Lower lobe of right lung (tissue), 2 donors: ENCODE results near the gene ADAM23. TPM values are rescaled to one million over a fixed set of nuclear protein-coding genes. Genes with fewer than 3 reads are reported as not detected.

Experiments
- ATAC-seq, 2 donors: fragments of 200-7000 bp; cut with Tn5 transposase; one replicate each; pipeline ENCODE4 v1.9.1; 2020 to 2022; ENCODE audit warnings: mild to moderate bottlenecking in 2 of 2, moderate library complexity in 2 of 2
- DNase-seq: peaks from one replicate; pipeline ENCODE4 v3.0.0-alpha.2; 2020
- H3K27ac ChIP-seq: fragments of 200-600 bp; one replicate; pipeline ENCODE4 v1.8.0; 2022
- H3K27me3 ChIP-seq: fragments of 200-600 bp; one replicate; pipeline ENCODE4 v1.8.0; 2022; ENCODE audit warnings: low read depth
- H3K36me3 ChIP-seq: fragments of 200-600 bp; one replicate; pipeline ENCODE4 v1.8.0; 2022; ENCODE audit warnings: mild to moderate bottlenecking
- H3K4me1 ChIP-seq: fragments of 200-600 bp; one replicate; pipeline ENCODE4 v1.8.0; 2022
- H3K4me3 ChIP-seq: fragments of 200-600 bp; one replicate; pipeline ENCODE4 v1.8.0; 2022; ENCODE audit warnings: mild to moderate bottlenecking
- H3K9me3 ChIP-seq: fragments of 200-600 bp; one replicate; pipeline ENCODE4 v1.8.0; 2022
- CTCF ChIP-seq: fragments of 200-600 bp; IDR thresholded peaks from one replicate; pipeline ENCODE4 v1.8.0; 2022; ENCODE audit warnings: antibody characterized with exemption, mild to moderate bottlenecking
- intact Hi-C: fragments of 100-400 bp; cut with DNase I; formaldehyde crosslinking; loops from one replicate; pipeline ENCODE4 v1.11.0; 2022
- total RNA-seq: library from RNA; stranded (reverse); fragmentation: NEBNext Ultra II Directional; extraction: Animal tissue kit (Norgen Biotek cat#: 25700); gene quantifications from one replicate; pipeline ENCODE4 v1.2.1, GENCODE V29; 2021
- donor health status: DM: no; HTN: yes; CAD: no; lungs with severe emphysema.

ADAM23 gene
- total RNA-seq, 1 donor from 2014 or later, result 2.5 TPM

GRCh38 chr2:206561962-206562361 lies 118.6 kb downstream of the ADAM23 start:
- no peak overlapping the region for H3K4me3 ChIP-seq
- ATAC-seq (no peak), DNase-seq (no peak)
- H3K27me3 ChIP-seq, result no peaks in the 10 kb centered on the region
- no peak for TF ChIP-seq CTCF
- no peak overlapping the region for H3K27ac ChIP-seq
- H3K4me1 ChIP-seq, result no peaks in the 10 kb centered on the region
- intact Hi-C loops, result no loop called here
- H3K9me3 ChIP-seq, result no peaks in the 10 kb centered on the region
- H3K36me3 ChIP-seq, result no peaks in the 10 kb centered on the region

GRCh38 chr2:206562375-206562774 lies 119.0 kb downstream of the ADAM23 start:
- H3K27ac ChIP-seq, result no peak overlapping the region
- DNase-seq, result no peak
- ATAC-seq, result no peak
- intact Hi-C loops, result no loop called here
- no peak for TF ChIP-seq CTCF
- no peaks in the 10 kb centered on the region for H3K9me3 ChIP-seq
- H3K27me3 ChIP-seq, result no peaks in the 10 kb centered on the region
- H3K4me3 ChIP-seq, result no peak overlapping the region
- no peaks in the 10 kb centered on the region for H3K36me3 ChIP-seq
- H3K4me1 ChIP-seq, result no peaks in the 10 kb centered on the region

GRCh38 chr2:206563374-206563773 lies 120.0 kb downstream of the ADAM23 start:
- no peak for DNase-seq
- no peaks in the 10 kb centered on the region for H3K4me1 ChIP-seq
- no peak for TF ChIP-seq CTCF
- H3K9me3 ChIP-seq, result no peaks in the 10 kb centered on the region
- no peak for ATAC-seq
- intact Hi-C loops, result no loop called here
- H3K27me3 ChIP-seq, result no peaks in the 10 kb centered on the region
- no peaks in the 10 kb centered on the region for H3K36me3 ChIP-seq
- no peak overlapping the region for H3K27ac ChIP-seq
- H3K4me3 ChIP-seq, result no peak overlapping the region

- intact Hi-C loops, result no loop called here
These were observed 122.3 kb downstream of the ADAM23 start for GRCh38 chr2:206565666-206566065.

GRCh38 chr2:206569470-206569869 lies 126.1 kb downstream of the ADAM23 start:
- Histone ChIP-seq H3K9me3 (no peaks in the 10 kb centered on the region), H3K27me3 (no peaks in the 10 kb centered on the region)
- intact Hi-C loops, result no loop called here

More at GRCh38 chr2:206565666-206566065, 122.3 kb downstream of the ADAM23 start:
- DNase-seq (no peak), ATAC-seq (no peak)
- Histone ChIP-seq H3K27me3 (no peaks in the 10 kb centered on the region), H3K36me3 (no peaks in the 10 kb centered on the region), H3K4me1 (no peaks in the 10 kb centered on the region), H3K9me3 (no peaks in the 10 kb centered on the region), H3K4me3 (no peak overlapping the region), H3K27ac (no peak overlapping the region)
- TF ChIP-seq CTCF, result no peak

More at GRCh38 chr2:206569470-206569869, 126.1 kb downstream of the ADAM23 start:
- Histone ChIP-seq H3K36me3 (no peaks in the 10 kb centered on the region), H3K4me3 (no peak overlapping the region), H3K4me1 (no peaks in the 10 kb centered on the region), H3K27ac (no peak overlapping the region)
- ATAC-seq (no peak), DNase-seq (no peak)
- TF ChIP-seq CTCF, result no peak
